ENCODE measurements around the gene INPP5K. TPM values are rescaled to one million over a fixed set of nuclear protein-coding genes. Genes with fewer than 3 reads are reported as not detected.
"Not testable (repeated sequence)": the region's sequence is repeated elsewhere in the genome, so short reads cannot be mapped to it uniquely, and the experiment has no call there.

The INPP5K gene
- total RNA-seq, 4 donors from 2014 or later: 102 to 196 (median 114) TPM

- peaks cover 42 to 43% of the 10 kb centered on the region in 2 donors for H3K4me1 ChIP-seq
- H3K4me3 ChIP-seq: no peak overlapping the region
- TF ChIP-seq POLR2A (IDR thresholded peaks at IDR 0.05) (no peak), CTCF (IDR thresholded peaks at IDR 0.05 in 4 of 5, conservative IDR thresholded peaks at IDR 0.05 in 1 of 5) (no peak)
- H3K36me3 ChIP-seq: no peaks in the 10 kb centered on the region
- DNase-seq (no peak), ATAC-seq (no peak)
- peak overlapping the region; percentile 57 to 75 (median 67) for H3K27ac ChIP-seq
- in situ Hi-C loops (cut with MboI; ENCODE audit: low sequenced_read_pairs in 4 of 4): no loop called here
- intact Hi-C loops (cut with DNase I; ENCODE audit: low total_unique reads): loop anchor here (5.0 kb wide), 1 partner anchor 70 kb away; no protein-coding TSS in a partner anchor
- H3K9me3 ChIP-seq: no peaks in the 10 kb centered on the region
- no peaks in the 10 kb centered on the region for H3K27me3 ChIP-seq
These were observed 69.4 kb downstream of the INPP5K start for GRCh38 chr17:1447052-1447451.

- DNase-seq (no peak), ATAC-seq (peak; percentile 11 to 21)
- Histone ChIP-seq H3K9me3 (no peaks in the 10 kb centered on the region), H3K4me1 (peaks cover 37 to 38% of the 10 kb centered on the region in 2 donors), H3K27me3 (no peaks in the 10 kb centered on the region), H3K27ac (peak overlapping the region; percentile 57 to 75 (median 67)), H3K36me3 (no peaks in the 10 kb centered on the region), H3K4me3 (no peak overlapping the region)
- TF ChIP-seq CTCF (IDR thresholded peaks at IDR 0.05 in 4 of 5, conservative IDR thresholded peaks at IDR 0.05 in 1 of 5): no peak
- TF ChIP-seq POLR2A (IDR thresholded peaks at IDR 0.05): no peak
- in situ Hi-C loops (cut with MboI; ENCODE audit: low sequenced_read_pairs in 4 of 4): no loop called here
- intact Hi-C loops (cut with DNase I; ENCODE audit: low total_unique reads): loop anchor here (5.0 kb wide), 1 partner anchor 69 kb away; no protein-coding TSS in a partner anchor
These were observed 70.2 kb downstream of the INPP5K start for GRCh38 chr17:1446201-1446600.

DNA sequence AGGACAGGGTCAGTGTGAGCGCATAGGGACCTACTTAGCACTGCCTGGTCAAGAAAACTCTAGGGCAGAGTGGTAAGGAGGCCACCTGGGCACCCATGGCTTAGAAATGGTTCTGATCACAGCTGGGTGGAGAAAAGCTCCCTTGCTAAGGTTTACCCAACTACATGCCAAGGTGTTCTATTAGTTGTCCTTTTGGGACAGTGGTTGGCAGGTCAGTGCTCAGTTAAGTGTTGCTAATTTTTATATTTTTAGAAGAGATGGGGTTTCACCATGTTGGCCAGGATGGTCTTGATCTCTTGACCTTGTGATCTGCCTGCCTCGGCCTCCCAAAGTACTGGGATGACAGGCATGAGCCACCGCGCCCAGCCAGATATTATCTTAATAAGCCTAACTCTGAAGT is 70.7 kb downstream of the INPP5K start:
- in situ Hi-C loops (cut with MboI; ENCODE audit: low sequenced_read_pairs in 4 of 4); H3K36me3 ChIP-seq; H3K27me3 ChIP-seq; H3K9me3 ChIP-seq; DNase-seq; H3K4me3 ChIP-seq: not testable (repeated sequence)
- ATAC-seq: peak; percentile 56 to 78
- peak overlapping the region; percentile 57 to 75 (median 67) for H3K27ac ChIP-seq
- intact Hi-C loops (cut with DNase I; ENCODE audit: low total_unique reads): loop anchor here (5.0 kb wide), 1 partner anchor 68 kb away; no protein-coding TSS in a partner anchor
- H3K4me1 ChIP-seq: peaks cover 37 to 38% of the 10 kb centered on the region in 2 donors

Other genes with a start within 250 kb of the INPP5K start
- gene BHLHA9, start 246.2 kb downstream of the INPP5K start, total RNA-seq: not detected
- 1 to 10 TPM in 1 of 4 donors, under 1 TPM in 3; 0.53 to 1.1 (median 0.89) TPM for gene TRARG1, start 236.9 kb downstream of the INPP5K start, total RNA-seq
- 1,000 to 10,000 TPM in 3 of 4 donors, 100 to 1,000 TPM in 1; 915 to 1,814 (median 1,174) TPM for gene YWHAE, start 116.4 kb downstream of the INPP5K start, total RNA-seq
- gene CRK, start 60.4 kb downstream of the INPP5K start, total RNA-seq: 10 to 100 TPM; 48.6 to 64.6 (median 56.7) TPM
- gene MYO1C, start 23.9 kb downstream of the INPP5K start, total RNA-seq: 10 to 100 TPM; 24.8 to 76.6 (median 58.6) TPM
- gene PITPNA, start 46.2 kb upstream of the INPP5K start, total RNA-seq: 10 to 100 TPM in 3 of 4 donors, 1 to 10 TPM in 1; 9.4 to 24.3 (median 19.6) TPM
- 10 to 100 TPM; 26.9 to 96.9 (median 55.2) TPM for gene SLC43A2, start 112.2 kb upstream of the INPP5K start, total RNA-seq
- 10 to 100 TPM in 1 of 4 donors, 1 to 10 TPM in 3; 4.1 to 15.1 (median 5.7) TPM for gene SCARF1, start 129.1 kb upstream of the INPP5K start, total RNA-seq
- gene RILP, start 133.3 kb upstream of the INPP5K start, total RNA-seq: 10 to 100 TPM; 45.5 to 94.7 (median 58.9) TPM
- gene PRPF8, start 168.3 kb upstream of the INPP5K start, total RNA-seq: 100 to 1,000 TPM; 127 to 261 (median 195) TPM
- gene TLCD2, start 193.8 kb upstream of the INPP5K start, total RNA-seq: under 1 TPM; 0.66 to 0.95 (median 0.85) TPM
- gene WDR81, start 208.1 kb upstream of the INPP5K start, total RNA-seq: 10 to 100 TPM; 22.3 to 61.1 (median 42.7) TPM
- 1 to 10 TPM in 3 of 4 donors, under 1 TPM in 1; 0.85 to 6.4 (median 4.3) TPM for gene SERPINF2, start 226.3 kb upstream of the INPP5K start, total RNA-seq
- gene SERPINF1, start 245.4 kb upstream of the INPP5K start, total RNA-seq: 100 to 1,000 TPM; 554 to 698 (median 631) TPM